ENCODE measurements around the gene OR4Q3.
"Not testable (repeated sequence)": the region's sequence is repeated elsewhere in the genome, so short reads cannot be mapped to it uniquely, and the experiment has no call there.

OR4Q3 gene

DNA sequence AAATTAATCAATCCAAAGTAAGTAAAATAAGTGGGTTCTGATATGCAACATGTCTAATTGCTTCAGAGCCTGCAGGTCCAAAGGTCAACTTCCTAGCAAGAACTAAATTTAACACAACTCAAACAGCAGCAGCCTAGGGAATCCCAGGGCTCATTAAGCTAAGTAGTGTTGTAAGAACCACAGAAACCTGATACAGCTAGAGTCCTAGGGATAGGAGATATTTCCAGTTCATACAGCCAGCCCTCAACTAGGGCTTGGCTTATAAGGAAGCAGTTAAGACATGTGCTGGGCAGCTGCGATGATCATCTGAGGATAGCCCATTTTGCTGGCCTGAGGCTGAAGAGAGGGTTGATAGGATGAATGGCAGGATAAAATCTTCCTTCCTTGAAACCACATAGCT, at the start of gene OR4Q3:
TSS of gene OR4Q3 (plus strand) at position 316 of the 400 bp plus-strand sequence.
- TF ChIP-seq, protein P1, sequence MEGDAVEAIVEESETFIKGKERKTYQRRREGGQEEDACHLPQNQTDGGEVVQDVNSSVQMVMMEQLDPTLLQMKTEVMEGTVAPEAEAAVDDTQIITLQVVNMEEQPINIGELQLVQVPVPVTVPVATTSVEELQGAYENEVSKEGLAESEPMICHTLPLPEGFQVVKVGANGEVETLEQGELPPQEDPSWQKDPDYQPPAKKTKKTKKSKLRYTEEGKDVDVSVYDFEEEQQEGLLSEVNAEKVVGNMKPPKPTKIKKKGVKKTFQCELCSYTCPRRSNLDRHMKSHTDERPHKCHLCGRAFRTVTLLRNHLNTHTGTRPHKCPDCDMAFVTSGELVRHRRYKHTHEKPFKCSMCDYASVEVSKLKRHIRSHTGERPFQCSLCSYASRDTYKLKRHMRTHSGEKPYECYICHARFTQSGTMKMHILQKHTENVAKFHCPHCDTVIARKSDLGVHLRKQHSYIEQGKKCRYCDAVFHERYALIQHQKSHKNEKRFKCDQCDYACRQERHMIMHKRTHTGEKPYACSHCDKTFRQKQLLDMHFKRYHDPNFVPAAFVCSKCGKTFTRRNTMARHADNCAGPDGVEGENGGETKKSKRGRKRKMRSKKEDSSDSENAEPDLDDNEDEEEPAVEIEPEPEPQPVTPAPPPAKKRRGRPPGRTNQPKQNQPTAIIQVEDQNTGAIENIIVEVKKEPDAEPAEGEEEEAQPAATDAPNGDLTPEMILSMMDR (conservative IDR thresholded peaks at IDR 0.05; ENCODE audit: low read depth, low read length) = no peak
- no peak within 1 kb of the TSS for H3K4me3 ChIP-seq (ENCODE audit: low read length)
- DNase-seq (ENCODE audit: low read depth) = no peak

DNA sequence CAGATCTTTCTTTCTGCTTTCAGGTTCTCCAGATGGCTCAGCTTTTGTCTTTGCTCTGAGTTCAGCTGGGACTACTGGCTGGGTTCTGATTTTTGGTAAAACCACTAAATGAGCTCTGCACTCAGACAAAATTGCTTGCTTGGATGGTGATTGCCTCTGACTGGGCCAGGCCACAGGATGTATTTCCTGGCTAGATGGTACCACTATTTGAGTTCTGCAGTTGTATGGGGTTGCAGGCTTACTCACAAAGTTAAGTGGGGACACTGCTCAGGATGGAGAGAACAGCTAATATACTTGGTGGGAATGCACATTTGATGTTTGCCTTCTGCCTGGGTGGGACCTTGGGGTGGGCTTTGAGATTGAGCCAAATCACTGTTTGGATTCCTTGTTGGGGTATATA, 14.0 kb upstream of the OR4Q3 start:
- no peak for DNase-seq (ENCODE audit: low read depth)
- H3K4me3 ChIP-seq (ENCODE audit: low read length) = no peak overlapping the region
- TF ChIP-seq, protein P1 (conservative IDR thresholded peaks at IDR 0.05; ENCODE audit: low read depth, low read length) = no peak

DNA sequence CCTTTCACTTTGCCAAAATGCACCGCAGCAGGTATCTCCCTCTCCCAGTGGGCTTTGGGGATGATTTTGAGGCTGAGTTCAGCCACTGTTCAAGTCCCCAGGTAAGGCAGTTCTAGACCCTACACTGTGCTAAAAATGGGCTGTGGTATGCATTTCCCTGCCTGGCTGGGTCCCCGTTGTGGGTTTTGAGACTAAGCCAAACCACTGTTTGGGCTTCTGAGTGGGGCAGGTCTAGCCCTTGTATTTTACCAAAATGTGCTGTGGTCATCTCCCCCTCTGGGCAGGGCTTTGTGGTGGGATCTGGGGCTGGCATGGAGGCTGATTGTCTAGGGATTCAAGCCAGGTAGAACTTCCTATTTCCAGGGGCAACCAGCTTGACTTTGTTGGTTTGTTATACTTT, 13.6 kb upstream of the OR4Q3 start:
- H3K4me3 ChIP-seq (ENCODE audit: low read length) = no peak overlapping the region
- TF ChIP-seq, protein P1 (conservative IDR thresholded peaks at IDR 0.05; ENCODE audit: low read depth, low read length) = no peak
- DNase-seq (ENCODE audit: low read depth) = no peak

DNA sequence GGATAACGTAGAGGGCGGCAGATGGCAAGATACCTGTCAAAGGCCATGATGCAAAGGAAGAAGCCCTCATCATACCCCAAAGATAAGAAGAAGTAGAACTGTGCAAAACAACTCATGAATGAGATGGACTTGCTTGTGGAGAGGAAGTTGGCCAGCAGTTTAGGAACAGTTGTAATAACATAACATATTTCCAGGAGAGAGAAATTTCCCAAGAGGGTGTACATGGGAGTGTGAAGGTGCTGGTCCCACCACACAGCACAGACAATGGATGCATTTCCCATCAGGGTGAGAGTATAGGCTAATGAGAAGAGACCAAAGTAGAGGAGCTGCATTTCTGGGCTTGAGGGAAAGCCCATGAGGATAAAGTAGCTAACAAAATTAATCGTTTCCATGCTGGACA, 9.5 kb upstream of the OR4Q3 start:
- not testable (repeated sequence) for DNase-seq (ENCODE audit: low read depth); H3K4me3 ChIP-seq (ENCODE audit: low read length)

DNA sequence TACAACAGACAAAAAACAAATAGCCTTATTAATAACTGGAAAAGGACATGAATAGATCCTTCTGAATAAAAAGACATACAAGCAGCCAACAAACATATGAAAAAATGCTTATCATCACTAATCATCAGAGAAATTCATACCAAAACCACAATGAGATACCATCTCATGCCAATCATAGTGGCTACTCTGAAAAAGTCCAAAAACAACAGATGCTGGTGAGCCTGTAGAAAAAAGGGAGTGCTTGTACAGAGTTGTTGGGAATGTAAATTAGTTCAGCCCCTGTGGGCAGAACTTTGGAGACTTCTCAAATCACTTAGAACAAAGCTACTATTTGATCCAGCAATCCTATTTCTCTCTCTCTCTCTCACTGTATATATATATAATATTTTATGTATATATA, 8.9 kb downstream of the OR4Q3 start:
- not testable (repeated sequence) for DNase-seq (ENCODE audit: low read depth); H3K4me3 ChIP-seq (ENCODE audit: low read length)

DNA sequence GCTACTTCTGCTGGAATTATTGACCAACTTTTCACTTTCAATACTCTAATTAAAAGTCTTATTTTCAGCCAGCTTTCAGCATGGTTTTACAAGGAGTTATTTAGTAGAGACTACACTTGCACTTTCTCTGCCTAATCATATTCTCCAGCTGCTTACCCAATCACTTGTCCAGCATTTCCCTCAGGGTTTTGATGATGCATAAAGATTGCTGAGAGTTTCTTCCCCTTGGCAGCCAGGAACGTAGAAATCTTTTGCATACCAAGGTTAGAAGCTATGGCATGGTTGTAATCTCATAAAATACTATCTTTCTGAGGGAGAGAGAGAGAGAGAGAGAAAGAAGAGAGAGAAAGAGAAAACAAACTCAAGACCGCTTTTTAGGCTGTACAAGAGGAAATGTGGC, 10.8 kb downstream of the OR4Q3 start:
- H3K4me3 ChIP-seq (ENCODE audit: low read length) = no peak overlapping the region
- TF ChIP-seq, protein P1 (conservative IDR thresholded peaks at IDR 0.05; ENCODE audit: low read depth, low read length) = no peak
- DNase-seq (ENCODE audit: low read depth) = no peak

DNA sequence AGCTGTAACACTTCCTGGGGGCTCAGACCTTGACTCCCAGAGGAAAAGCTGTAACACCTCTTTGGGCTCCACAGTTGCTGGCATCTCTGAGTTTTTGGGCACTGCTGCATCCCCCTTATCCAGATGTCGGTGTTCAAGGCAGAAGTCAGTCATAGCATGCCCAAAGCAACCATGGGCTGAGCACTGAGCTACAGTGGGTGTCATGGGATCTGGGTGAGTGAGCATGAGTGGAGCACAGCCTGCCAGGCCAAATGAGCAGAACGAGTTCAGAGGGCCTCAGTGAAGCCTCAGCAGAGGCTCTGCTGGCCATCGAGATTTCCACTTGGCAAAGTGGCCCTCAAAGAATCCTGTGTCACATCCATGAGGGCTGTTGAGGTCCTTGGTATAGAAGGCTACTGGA, 28.1 kb downstream of the OR4Q3 start:
- DNase-seq (ENCODE audit: low read depth); H3K4me3 ChIP-seq (ENCODE audit: low read length): not testable (repeated sequence)

DNA sequence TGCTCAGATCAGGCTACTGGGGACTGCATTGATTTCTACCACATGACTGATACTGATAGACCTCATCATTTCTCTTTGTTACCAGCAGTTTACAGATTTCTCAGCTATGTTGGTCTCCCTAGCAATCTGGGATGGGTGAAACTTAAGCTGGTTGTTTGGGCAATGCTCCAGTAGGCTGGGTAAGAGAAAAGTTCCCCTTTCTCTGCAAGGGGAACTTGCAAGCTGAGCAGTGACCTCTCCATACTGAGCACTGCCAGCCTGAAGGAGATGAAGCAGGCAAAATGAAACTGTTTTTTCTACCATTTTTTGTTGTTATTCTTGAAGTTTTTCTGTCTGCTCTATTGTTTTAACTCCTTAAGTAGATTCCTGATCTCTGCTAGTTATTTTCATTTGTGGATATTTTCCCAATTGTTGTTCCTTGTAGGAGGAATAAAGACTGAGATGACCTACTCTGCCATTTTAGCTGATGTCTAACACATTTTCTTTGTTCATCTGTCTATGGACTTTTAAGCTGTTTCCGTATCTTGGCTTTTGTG, 28.6 kb downstream of the OR4Q3 start:
- DNase-seq (ENCODE audit: low read depth) = no peak
- TF ChIP-seq, protein P1 (conservative IDR thresholded peaks at IDR 0.05; ENCODE audit: low read depth, low read length) = no peak
- H3K4me3 ChIP-seq (ENCODE audit: low read length) = no peak overlapping the region

DNA sequence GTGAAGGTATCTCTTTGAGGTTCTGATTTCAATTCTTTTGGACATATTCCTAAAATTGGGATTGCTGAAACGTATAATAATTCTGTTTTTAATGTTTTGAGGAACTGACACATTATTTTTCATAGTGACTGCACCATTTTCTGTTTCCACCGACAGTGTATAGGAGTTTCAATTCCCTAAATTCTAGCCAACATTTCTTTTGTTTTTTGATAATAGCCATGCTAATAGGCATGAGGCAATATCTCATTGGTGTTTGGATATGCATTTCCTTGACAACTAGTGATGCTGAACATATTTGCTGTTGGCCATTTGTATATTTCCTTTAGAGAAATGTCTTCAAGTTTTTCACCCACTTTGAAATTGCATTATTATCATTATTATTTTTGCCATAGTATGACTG, 29.1 kb downstream of the OR4Q3 start:
- not testable (repeated sequence) for DNase-seq (ENCODE audit: low read depth); H3K4me3 ChIP-seq (ENCODE audit: low read length)

DNA sequence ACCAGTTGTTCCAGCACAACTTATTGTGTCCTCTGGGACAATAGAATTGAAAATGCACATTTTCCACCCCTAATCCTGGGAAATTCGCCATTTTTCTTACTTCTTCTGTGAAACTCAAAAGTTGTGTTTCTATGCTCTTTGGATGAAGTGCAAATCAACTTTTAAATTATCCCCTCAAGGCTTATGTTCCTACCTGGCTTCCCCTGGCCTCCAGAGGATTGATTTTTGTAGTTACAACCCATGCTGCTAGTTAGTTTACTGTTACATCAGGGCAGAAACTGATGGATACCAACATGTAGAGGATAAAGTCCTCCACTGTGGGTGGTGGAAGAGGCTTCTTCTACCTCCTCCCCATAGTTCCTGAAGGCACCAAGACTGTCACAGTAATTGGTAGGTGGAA, 29.8 kb downstream of the OR4Q3 start, which contains the start of gene OR4M1:
TSS of gene OR4M1 (plus strand) at position 301 of the 400 bp plus-strand sequence. CDS start 6,819 bp downstream, outside the sequence.
- not testable (repeated sequence) for DNase-seq (ENCODE audit: low read depth); H3K4me3 ChIP-seq (ENCODE audit: low read length)

All from retinal pigment epithelial cell (primary cell).